ENCODE measurements around the gene NTHL1.
A peak's percentile ranks its signal among the peaks of the same experiment; 100 is the strongest.

Gene NTHL1

DNA sequence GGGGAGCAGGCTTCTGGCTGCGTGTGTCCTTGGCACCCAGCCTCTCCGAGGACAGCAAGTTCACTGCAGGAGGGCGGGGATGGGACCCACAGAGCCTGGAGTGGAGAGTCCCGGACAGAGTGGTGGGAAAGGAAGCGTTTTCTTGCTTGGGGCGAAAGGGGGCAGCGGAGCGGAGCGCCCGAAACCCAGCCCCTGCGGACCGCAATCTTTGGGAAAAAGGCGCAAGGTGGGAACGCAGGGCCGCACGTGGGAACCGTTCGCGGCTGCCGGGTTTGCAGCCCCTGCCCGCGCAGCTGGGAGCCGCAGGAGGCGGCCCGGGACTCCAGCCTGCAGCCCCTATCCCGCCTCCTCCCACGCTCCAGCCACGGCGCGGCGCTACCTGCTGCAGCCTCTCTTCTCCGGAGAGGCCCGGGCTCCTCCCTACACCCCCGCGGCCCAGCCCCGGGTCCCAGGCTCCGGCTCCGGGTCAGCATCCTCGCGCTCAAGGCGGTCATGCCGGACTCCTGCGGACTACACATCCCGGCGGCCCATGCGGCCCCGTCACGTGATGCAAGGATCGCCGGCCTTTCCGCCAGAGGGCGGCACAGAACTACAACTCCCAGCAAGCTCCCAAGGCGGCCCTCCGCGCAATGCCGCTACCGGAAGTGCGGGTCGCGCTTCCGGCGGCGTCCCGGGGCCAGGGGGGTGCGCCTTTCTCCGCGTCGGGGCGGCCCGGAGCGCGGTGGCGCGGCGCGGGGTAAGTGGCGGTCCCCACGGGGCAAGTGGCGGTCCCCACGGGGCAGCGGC lies at the start of gene NTHL1, which contains the start of gene TSC2:
NTHL1 (minus strand) TSS at position 505 of the 786 bp plus-strand sequence; CDS start at position 494, 11 bp downstream.
TSC2 (plus strand) TSS at position 656 of the 786 bp plus-strand sequence. CDS start 631 bp downstream, outside the sequence.
- DNase-seq: peak; percentile 87

DNA sequence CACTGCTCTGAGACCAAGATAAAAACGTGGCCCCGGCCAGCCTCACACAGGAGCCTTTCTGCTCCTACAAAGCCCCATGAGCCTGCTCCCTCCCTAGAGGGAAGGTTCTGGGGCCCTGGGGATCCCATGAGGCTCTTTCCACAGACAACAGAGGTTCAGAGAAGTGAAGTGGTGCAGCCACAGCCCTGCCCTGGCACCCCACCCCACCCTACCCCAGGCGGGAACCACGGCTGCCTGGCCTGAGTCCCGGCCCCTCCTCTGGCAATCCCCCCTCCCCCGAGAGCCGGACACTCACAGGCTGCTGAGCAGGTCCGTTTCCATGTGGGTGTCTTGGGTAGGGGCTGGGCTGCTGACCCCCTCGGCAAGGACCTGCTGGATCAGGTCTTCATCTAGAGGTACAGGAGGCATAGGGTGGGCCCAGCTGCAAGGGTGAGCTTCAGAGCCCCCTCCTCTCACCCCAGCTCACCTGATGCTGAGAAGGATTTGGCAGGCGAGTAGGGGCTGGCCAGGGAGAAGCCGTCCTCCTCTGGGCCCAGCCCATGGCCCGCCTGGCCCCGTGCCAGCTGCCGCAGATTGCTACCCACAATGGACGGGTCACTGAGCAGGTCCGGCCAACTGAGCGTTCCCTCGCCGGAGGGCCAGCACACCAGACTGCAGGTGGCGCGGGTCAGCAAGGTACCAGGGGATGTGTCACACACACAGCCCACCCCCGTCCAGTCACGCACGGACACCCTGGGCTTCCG lies 49.4 kb upstream of the NTHL1 start:
- DNase-seq: no peak

DNA sequence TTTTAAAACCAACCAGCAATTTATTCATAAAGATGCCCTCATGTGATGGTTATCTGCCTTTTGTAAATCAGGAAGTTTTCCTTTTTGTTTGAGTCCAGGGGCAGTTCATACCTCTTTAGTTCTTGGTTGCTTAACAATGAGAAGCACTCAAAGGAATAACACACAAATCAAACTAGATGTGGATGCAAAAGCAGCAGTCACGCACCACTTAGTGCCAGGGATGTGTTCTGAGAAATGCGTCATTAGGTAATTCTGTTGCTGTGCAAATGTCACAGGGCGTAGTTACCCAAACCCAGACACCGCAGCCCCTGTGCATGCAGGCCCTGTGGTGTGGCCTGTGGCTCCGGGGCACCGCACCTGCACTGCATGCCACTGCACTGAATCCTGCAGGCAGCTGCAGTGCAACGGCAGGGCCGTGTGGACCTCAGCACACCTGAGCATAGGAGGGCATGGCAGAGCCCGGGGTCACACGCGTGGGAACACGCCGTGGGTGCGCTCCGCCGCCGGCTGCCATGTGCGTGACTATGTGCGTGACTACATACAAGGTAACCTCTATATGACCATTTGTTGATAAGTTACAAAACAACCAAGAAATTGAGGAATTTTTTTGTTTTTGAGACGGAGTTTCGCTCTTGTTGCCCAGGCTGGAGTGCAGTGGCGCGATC lies 48.4 kb upstream of the NTHL1 start:
- DNase-seq: no peak

DNA sequence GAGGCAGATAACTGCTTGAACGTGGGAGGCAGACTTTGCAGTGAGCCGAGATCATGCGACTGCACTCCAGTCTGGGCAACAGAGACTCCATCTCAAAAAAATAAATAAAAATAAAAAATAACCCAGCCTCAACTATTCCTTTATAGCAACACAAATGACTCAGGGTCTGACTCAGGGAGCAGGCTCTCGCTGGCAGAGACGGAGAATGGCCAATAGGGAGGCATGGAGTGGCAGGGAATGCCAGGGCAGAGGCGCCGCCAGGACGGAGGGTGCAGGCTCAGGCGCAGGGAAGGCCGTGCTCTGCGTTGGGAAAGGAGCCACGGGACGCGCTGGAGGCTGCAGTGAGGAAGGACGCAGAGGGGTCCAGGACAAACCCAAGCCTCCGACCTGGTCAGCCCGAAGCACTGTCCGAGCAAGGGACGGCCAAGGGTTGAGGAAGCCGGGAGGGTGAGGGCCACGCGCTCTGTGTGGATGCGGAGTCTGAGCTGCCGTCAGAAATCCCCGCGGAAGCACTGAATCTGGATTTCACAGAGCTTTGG lies 47.8 kb upstream of the NTHL1 start:
- no peak for DNase-seq

DNA sequence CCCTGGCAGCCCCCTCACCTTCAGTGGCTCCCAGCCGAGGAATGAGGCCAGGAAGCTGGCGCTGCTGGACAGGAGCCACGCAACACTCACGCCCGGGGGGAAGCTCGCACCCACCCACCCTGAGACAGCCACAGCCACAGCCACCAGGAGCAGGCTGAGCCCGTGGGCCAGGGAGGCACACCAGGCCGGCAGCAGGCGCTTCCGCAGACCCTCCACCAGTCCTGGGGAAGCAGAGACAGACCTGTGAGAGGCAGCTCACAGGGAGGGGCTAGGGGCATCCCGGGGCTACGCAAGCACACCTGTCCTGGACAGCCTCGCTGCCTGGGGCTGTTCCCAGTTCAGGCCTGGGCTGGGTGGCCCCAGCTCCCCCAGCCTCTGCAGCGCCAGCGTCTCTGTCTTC lies 46.2 kb upstream of the NTHL1 start:
- no peak for DNase-seq

DNA sequence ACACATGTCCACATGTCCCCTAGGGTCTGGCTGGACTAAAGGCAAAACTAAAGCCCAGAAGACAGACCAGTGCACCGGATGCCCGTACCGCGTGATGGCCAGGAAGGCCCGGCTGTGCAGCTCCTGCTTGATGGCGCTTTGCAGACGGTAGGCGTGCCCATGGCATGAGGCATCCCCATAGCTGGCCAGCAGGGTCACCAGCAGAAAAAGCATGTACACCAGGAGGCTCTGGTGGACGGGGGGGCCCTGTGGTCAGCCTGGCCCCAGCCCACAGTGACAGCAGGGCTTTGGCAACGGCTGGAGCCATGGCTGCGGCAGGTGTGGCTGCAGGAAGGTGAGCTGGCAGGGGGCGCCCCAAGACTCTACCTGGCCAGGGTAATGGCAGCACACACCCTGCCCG lies 45.2 kb upstream of the NTHL1 start:
- no peak for DNase-seq

DNA sequence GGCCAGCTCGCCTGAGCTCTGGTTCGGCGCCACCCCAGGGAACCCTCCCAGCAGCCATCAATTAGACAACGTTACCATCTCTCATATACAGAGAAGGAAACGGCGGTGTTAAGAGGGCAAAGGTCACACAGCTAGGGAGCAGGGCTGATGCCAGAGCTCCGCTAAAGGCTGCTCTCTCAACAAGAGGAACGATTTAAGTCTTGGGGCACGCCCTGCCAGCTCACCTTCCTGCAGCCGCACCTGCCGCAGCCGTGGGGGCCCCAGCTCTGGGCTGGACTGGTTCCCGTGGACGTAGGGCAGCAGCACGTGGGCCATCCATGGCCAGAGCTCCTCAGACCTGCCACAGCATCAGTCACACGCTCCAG lies 44.6 kb upstream of the NTHL1 start:
- no peak for DNase-seq

DNA sequence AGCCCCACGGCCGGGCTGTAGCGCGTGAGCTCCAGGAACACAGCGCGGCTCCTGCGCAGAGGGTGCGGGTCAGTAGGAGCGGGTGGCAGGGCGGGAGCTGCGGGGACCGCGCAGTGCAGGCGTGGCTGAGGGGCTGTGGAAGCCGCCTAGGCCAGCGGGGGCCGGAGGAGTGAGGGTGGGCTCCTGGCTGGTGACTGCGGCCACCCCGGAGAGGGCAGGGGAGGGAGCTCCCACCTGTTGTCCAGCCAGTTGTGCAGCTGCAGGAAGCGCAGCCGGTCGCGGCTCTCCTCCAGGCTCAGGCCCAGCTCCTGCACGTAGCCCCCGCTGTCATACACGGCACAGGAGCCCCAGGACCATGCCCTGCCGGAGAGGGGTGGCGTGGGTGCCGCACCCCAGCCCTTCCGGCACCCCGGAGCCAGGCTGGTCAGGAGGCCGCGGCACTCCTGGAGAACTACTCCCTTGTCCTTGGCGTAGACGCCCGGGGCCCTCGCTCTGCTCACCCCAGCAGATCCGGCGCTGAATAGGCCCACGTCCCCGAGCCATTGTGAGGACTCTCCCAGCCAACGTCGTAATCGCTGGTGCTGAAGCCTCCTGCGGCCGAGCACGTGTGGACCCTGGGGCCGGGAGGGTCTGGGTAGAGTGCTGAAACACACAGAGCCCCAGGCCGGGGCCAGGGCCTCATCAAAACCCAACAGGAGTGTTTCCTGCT lies 44.1 kb upstream of the NTHL1 start:
- DNase-seq: no peak

DNA sequence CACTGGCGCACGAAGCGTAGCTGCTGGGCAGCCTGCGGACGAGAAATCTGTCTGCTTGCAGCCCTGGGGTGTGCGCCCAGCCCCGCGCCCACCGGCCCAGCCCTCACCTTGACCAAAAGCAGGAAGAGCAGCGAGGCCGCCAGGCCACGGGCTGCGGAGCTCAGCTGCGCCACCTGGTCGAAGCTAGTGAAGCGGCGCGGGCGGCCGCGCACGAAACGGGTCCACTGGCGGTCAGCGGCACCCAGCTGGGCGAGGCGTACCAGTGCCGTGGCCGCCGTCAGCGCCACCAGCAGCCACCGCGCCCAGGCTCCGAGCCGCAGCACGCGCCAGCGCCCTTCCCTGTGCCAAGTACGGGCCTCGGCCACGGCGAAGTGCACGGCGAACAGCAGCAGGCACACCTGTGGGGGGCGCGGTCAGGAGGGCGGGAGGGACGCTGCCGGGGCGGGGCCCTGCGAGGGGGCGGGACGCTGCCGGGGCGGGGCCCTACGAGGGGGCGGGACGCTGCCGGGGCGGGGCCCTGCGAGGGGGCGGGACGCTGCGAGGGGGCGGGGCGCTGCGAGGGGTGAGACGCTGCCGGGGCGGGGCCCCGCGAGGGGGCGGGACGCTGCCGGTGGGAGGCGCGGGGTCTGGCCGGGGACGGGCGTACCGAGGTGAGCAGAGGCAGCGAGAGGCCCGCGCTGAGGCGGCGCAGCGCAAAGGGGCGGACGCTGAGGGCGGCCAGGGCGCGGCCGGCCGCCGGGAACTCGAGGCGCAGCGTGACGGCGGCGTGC lies 43.3 kb upstream of the NTHL1 start:
- DNase-seq: no peak

DNA sequence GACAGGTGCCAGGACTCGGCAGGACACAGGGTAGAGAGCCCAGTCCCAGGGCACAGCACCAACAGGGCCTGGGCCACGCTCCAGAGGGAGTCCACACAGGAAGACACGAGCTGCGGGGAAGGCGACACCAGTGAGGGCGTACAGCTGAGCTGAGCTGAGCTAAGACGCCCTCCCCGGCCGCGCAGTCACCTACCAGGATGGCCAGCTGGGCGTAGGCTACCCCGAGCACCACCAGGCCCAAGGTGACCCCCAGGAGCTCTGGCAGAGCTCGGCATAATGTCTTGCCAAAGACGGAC lies 42.8 kb upstream of the NTHL1 start:
- DNase-seq: no peak

DNA sequence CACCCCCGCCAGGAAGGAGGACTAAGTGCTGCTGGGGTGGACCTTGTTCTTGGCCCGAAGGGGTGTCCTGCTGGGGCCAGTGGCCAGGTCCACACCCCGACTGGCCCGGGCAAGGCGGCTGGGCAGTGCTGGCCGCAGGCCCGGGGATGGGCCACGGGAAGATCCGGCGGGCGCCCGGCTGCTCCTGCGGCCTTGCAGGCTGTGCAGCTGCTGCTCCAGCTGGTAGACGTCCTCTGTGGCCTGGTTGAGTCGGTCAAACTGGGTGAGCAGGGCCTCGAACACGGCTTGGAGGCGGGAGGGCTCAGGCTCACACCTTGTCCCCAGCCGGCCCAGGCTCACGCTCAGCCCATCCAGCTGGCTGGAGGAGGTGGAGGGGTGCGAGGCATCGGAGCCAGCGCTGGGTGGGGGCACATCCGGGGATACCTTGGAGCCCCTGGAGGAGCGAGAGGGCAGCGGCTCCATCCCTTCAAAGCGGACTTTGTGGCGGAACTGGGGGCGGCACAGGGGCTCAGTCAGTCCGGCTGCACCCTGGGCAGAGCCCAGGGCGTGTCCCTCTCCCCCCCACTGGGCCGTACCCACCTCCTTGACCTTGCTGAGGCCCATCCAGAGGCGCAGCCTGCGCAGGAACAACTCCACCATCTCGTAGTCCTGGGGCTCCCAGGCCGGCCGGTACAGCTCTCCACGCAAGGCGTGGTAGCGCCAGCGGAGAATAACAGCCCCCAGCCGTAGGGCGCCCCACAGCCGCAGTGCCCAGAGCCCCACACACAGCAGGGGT lies 42.3 kb upstream of the NTHL1 start:
- DNase-seq: no peak

DNA sequence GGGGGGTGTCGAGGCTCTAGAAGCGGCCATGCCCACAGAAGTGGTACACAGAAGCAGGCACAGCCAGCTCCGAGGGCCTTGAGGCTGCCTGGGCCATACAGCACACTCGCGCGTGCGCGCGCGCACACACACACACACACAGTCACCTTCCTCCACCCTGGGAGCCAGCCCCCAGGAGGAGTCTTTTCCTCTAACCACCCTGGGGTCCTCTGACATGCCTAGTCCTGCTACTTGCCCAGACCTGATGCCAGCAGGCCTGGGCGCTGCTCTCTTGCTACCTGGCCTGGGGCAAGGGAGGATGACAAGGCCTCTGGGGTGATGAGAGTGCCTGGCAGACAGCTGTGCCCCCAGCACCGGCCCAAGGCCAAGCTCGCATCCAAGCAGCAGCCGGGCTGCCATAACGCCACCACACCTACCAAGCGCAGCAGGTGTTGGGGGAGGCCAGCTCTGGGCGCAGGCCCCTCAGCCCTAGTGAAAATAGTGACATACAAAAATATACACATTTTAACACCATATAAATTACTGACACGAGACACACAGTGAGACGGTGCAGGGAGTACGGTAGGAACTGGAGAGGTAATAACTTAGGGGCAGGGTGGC lies 41.2 kb upstream of the NTHL1 start:
- DNase-seq: no peak

DNA sequence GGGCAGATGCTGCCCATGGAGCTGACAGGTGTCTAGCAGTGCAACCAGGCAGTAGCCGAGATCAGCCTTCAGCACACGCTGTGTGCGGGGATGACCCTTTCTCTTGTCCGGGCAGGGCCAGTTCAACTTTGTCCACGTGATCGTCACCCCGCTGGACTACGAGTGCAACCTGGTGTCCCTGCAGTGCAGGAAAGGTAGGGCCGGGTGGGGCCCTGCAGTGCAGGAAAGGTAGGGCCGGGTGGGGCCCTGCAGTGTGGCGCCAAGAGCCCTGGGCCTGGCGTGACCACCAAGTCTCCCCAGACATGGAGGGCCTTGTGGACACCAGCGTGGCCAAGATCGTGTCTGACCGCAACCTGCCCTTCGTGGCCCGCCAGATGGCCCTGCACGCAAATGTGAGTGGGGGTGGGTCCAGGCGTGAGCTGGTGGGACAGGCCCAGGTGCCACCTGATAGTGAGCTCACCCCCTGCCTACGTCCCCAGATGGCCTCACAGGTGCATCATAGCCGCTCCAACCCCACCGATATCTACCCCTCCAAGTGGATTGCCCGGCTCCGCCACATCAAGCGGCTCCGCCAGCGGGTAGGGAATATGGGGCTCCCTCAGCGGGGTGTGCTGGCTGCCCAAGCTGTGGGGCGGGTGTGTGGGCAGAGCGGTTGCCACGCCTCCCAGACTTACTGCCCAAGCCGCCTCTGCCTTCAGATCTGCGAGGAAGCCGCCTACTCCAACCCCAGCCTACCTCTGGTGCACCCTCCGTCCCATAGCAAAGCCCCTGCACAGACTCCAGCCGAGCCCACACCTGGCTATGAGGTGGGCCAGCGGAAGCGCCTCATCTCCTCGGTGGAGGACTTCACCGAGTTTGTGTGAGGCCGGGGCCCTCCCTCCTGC lies 40.4 kb upstream of the NTHL1 start:
- no peak for DNase-seq

DNA sequence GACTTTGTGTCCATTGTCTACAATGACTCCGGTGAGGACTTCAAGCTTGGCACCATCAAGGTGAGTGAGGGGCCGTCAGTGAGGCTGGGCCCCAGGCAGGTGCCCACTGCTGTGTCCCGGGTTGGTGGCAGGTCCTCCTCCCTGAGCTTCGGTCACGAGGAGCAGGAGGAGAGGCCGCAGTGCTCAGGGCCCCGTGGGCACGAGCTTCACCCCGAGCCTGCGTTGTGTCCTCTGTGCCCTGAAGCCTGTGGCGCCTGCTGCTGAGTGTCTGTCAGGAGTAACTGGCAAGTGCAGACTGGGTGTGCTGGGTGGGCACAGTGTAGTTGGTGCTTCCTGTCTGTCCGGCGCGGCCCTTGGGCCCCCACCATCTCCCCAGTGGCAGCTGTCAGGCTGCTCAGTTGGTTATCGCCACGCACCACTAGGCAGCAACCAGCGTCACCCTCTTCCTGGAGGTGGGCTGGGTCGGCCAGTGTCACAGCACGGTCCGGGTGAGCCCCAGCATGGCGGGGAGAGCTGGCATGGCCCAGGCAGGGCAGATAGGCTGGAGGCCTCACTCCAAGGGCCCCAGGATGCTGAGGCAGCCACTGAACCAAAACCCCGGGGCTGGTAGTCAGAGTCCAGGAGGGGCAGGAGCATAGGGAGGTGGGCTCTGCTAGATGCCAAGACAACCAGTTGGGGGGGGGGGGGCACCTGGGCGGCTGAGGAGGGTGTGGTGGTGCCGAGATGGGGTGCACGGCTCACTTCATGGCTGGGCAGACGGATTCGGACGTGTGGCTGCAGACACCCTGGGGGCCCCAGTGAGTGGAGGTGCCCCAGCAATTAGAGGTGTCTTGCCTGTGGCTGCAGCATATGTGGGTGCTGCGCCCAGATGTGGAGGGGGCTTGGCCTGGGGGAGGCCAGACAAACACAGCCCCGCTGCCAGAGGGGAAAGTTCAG lies 39.4 kb upstream of the NTHL1 start:
- DNase-seq: no peak

DNA sequence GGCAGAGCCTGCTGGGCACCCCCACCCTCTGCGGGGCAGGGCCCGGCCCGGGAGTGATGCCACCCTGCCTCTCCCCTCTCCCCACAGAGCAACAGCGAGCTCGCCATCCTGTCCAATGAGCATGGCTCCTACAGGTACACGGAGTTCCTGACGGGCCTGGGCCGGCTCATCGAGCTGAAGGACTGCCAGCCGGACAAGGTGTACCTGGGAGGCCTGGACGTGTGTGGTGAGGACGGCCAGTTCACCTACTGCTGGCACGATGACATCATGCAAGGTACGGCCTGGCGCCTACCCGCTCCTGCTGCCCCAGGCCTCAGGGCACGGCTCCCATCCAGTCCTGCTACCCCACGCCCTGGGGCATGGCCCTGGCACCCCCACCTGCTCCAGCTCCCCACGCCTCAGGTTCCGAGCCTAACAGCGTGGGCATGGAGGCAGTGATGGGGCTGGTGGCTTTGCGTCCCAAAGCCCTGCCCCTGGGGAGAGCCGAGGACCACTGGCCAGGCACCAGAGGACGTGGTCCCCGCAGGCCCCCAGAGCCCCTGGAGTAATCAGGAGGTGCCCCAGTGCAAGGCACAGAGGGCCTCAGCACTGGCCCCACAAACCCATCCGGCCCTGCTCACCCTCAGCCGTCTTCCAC lies 38.6 kb upstream of the NTHL1 start:
- DNase-seq: no peak

DNA sequence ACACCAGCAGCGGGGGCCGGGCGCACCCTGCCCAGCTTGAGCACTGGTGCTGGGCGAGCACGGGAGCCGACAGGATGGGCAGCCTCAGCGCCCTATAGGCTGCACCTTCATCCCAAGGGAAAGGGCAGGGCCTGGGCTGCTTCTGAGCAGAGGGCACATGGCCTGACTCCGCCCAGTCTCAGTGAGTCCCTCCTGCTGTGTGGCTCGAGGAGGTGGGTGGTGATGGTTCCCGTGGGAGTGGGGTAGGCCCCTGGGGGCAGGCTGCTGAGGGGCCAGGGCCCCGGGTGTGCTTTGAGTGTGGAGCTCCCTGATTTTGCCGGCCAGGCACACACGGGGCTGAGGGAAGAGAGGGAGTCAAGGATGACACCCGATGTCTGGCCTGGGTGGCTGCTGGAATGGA lies 38.0 kb upstream of the NTHL1 start:
- DNase-seq: no peak

DNA sequence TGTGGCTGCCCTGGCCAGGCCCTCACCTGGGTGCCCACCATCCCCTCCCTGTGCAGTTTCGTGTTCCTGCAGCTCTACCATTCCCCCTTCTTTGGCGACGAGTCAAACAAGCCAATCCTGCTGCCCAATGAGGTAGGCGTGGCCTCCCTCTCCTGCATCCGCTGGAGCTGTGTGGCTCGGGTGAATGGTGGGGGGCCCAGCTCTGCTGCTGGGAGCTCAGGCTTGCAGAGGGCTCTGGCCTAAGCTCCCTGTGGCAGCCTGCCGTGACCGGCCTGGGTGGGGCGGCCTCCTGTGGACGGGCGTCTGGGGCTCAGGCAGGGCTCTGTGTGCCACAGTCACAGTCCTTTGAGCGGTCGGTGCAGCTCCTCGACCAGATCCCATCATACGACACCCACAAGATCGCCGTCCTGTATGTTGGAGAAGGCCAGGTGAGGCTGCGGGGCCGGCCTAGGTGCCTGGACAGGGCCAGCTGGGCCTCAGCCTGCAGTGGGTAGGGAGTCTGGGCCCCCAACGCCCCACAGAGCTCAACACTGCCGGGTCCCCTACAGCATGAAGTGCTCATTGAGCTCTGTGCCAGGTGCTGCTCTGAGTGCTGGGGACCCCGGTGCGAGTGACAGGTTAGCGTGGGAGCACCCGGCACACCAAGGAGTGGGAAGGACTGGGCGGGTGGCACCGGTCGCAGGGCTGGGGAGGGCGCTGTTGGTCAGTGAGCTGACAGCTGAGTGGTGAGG lies 37.4 kb upstream of the NTHL1 start:
- DNase-seq: no peak

Measured in activated CD4-positive, alpha-beta T cell treated with anti-CD3 and anti-CD28 coated beads, Interleukin-2, amount 50 U/mL, for 1 hour (primary cell).